HEK293T (cell line): ENCODE measurements around the gene PTX4.

ENCODE experiments used
- ARNT ChIP-seq: fragments of 450-650 bp; IDR thresholded peaks from 2 replicates; pipeline ENCODE4 v1.6.1; 2017; ENCODE audit warnings: mild to moderate bottlenecking
- BHLHE40 ChIP-seq: fragments of 450-650 bp; IDR thresholded peaks from 2 replicates; pipeline ENCODE4 v1.6.1; 2016; ENCODE audit warnings: mild to moderate bottlenecking, moderate library complexity, borderline replicate concordance
- CTBP1 ChIP-seq: fragments of 450-650 bp; IDR thresholded peaks from 2 replicates; pipeline ENCODE4 v1.6.1; 2016; ENCODE audit warnings: borderline replicate concordance
- ELF4 ChIP-seq: fragments of 450-650 bp; IDR thresholded peaks from 2 replicates; pipeline ENCODE4 v1.6.1; 2017; ENCODE audit warnings: antibody characterized with exemption
- FOXA1 ChIP-seq: fragments of 450-650 bp; IDR thresholded peaks from 2 replicates; pipeline ENCODE4 v1.6.1; 2016; ENCODE audit warnings: mild to moderate bottlenecking
- FOXK2 ChIP-seq: fragments of 450-650 bp; IDR thresholded peaks from 2 replicates; pipeline ENCODE4 v1.6.1; 2016; ENCODE audit warnings: mild to moderate bottlenecking
- FOXM1 ChIP-seq: fragments of 450-650 bp; IDR thresholded peaks from 2 replicates; pipeline ENCODE4 v1.6.1; 2017; ENCODE audit warnings: mild to moderate bottlenecking, borderline replicate concordance
- HDGF ChIP-seq: fragments of 450-650 bp; IDR thresholded peaks from 2 replicates; pipeline ENCODE4 v1.6.1; 2017; ENCODE audit warnings: antibody characterized with exemption, borderline replicate concordance
- NFRKB ChIP-seq: fragments of 450-650 bp; IDR thresholded peaks from 2 replicates; pipeline ENCODE4 v1.6.1; 2016; ENCODE audit warnings: mild to moderate bottlenecking, moderate library complexity
- SP1 ChIP-seq: fragments of 450-650 bp; IDR thresholded peaks from 2 replicates; pipeline ENCODE4 v1.6.1; 2017
- SUZ12 ChIP-seq: fragments of 450-650 bp; IDR thresholded peaks from 2 replicates; pipeline ENCODE4 v1.6.1; 2016; ENCODE audit warnings: mild to moderate bottlenecking
- TARDBP ChIP-seq: fragments of 450-650 bp; IDR thresholded peaks from 2 replicates; pipeline ENCODE4 v1.6.1; 2016
- ZNF384 ChIP-seq: fragments of 450-650 bp; IDR thresholded peaks from 2 replicates; pipeline ENCODE4 v1.6.1; 2016
- TF ChIP-seq, protein P1 (sequence below): fragments of 450-650 bp; IDR thresholded peaks from 2 replicates; pipeline ENCODE4 v1.6.1; 2016

DNA sequence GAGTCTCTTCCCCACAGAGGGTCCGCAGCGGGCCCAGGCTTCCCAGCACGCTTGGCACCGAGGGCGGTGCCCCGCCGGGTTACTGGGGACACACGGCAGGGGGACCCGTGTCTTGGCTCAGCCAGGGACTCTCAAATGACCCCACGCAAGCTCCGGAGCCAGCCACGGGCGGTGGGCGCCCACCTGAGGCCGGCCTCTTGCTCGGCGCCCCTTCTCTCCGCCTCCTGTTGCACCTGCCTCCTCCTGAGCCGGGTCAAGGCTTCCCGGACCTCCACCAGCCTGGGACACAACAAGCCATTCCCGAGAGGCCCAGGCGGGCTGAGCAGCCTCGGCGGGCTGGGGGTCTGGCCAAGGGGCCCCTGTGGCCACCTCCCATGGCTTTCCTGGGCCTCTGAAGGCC lies 46.0 kb downstream of the PTX4 start:
- TF ChIP-seq FOXK2 (no peak), NFRKB (no peak), BHLHE40 (no peak), TARDBP (no peak), SP1 (no peak), FOXM1 (no peak), CTBP1 (no peak), HDGF (no peak), ZNF384 (no peak), SUZ12 (no peak), ARNT (no peak), FOXA1 (no peak), ELF4 (no peak)
- TF ChIP-seq, protein P1, sequence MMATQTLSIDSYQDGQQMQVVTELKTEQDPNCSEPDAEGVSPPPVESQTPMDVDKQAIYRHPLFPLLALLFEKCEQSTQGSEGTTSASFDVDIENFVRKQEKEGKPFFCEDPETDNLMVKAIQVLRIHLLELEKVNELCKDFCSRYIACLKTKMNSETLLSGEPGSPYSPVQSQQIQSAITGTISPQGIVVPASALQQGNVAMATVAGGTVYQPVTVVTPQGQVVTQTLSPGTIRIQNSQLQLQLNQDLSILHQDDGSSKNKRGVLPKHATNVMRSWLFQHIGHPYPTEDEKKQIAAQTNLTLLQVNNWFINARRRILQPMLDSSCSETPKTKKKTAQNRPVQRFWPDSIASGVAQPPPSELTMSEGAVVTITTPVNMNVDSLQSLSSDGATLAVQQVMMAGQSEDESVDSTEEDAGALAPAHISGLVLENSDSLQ = no peak
